Measurements from ENCODE around the gene CSF3R.

GRCh38 chr1:36479505-36480051, 3.1 kb downstream of the CSF3R start:
- TF ChIP-seq POLR2A (IDR thresholded peaks at IDR 0.05; ENCODE audit: low read depth, low read length) (no peak), TAF1 (IDR thresholded peaks at IDR 0.05; ENCODE audit: low read depth, low read length) (no peak), POLR2AphosphoS5 (IDR thresholded peaks at IDR 0.05; ENCODE audit: low read depth, low read length) (no peak)
